Stimulated activated CD8-positive, alpha-beta memory T cell treated with anti-CD3 and anti-CD28 coated beads, Interleukin-15, amount 100 ng/mL, for 1 hour (primary cell): ENCODE data around the gene SOX5.

Source experiments
- DNase-seq: peaks from one replicate; pipeline ENCODE4 v3.0.0-alpha.2; 2020; ENCODE audit warnings: low read depth

Gene SOX5

DNA sequence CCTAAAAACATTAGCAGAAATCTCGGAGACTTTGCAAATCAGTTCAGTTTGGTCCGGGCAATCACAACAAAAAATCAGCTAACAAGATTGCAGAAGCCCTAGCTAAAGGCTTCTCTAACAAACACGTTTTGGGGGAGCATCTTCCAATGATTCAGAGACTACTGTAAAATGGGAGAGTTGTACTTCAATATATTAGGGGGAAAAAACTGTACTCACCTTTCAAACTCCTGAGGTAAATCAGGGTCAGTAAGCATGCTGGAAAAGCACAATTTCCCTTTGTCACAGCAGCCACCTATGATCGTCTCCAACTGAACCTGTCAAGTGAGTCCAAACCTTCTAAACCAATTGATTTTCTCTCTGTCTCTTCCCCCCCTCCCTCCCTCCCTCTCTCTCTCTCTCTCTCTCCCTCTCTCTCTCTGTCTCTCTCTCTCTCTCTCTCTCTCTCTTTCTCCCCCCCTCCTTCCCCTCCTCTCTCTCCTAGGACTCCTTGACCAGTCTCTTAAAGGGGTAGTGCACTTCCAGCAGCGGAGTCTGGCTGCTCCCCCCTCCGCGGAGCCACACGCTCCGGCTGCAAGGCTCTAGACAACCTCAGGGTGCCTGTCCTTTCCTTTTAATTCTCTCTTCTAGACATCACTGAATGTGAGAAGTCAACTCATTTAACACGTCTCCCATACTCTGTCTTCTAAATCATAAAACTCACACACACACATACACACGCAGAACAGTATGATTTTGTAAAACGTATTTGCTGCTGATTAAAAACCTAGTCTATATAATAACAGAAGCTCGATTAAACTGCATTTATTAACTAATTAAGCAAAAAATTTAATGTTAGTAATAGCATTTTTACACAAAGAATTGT lies at the start of gene SOX5:
SOX5 (minus strand) TSS at position 323 of the 862 bp plus-strand sequence; CDS start at position 254, 69 bp downstream.
- no peak for DNase-seq

DNA sequence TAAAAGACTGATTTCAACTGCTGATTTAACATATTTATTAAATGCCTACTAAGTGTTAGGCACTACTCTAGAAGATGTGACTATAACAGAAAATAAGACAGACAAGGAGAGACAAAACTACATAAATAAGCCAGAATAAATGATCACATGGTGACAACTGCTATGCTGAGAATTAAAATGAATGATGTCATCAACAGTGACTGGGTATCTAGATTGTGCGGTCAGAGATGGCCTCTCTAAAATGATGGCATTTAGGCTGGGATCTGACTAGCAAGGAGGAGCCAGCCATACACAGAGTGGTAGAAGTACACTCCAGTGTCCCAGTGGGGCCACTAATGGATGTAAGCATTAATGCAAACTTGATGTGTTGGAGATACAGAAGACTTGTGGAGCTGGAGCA lies 37.6 kb upstream of the SOX5 start:
- no peak for DNase-seq

DNA sequence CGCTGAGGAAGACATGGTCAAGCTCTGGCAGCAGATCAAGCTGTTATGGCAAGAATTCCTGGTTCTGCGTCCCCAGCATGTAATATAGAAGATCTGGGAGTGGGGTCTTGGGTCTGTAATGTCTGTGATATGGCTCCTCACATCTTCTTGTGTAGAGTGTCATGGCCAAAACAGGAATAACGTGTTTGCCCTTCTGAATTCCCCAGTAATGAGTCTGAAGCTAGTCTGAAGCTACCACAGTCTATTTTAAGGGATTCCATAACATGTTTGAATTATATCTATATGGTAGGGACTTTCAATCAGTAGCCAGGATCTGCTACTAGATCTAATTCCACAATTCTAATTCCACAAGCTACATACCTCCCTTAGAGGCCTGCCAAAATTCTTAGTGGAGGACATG lies 31.4 kb upstream of the SOX5 start:
- DNase-seq, result no peak

DNA sequence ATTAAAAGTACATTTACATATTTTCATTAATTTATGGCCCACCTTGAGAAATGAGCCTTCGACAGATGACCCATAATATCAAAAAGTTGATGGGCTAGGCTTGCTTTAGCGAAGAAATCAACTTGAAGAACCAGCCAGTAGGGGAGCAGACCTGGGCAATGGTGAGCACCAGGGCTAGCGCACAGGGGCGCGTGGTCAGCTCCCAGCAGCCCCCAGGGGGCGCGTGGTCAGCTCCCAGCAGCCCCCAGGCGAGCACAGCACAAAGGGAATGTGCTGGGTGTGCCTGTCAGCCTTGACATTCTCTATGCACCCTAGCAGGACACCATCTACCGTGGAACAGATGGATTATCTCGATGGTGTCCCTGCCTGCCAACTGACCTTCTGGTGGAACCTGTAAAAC lies 15.3 kb upstream of the SOX5 start:
- DNase-seq, result no peak

DNA sequence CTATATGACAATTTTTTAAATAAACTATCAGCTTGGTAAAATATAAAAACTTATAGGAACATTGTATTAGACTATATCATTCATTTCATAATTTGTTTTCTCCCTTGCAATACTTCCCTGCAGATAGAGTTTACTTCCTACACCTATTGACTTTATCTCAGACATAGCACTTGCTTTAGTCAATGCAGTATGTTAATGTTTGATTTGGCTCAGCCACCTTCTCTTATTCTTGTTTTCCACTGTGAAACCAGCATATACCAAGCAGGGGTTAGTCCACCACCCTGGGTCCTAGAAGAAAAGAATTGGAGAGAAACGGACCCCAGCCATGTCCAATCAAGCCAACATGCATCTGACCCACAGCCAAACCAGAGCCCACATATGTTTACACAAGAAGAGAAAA lies 10.4 kb upstream of the SOX5 start:
- no peak for DNase-seq

DNA sequence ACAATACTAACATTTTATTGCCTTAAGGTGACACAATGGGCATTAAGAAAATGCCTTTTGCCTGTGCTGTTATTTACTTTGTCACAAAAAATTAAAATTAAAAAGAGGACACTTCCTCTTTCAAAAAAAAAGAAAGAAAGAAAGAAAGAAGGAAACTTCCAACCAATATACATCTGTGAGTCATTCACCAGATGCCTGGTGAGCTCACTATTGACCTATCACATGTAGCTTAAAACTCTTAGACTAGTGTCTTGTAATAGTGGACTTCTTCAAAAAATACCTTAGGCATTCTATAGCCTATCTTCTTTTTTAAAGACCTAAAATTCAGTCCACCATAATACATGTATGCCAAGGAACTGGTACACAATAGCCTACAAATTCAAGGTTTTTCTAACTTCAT lies 4.9 kb upstream of the SOX5 start:
- DNase-seq, result no peak

DNA sequence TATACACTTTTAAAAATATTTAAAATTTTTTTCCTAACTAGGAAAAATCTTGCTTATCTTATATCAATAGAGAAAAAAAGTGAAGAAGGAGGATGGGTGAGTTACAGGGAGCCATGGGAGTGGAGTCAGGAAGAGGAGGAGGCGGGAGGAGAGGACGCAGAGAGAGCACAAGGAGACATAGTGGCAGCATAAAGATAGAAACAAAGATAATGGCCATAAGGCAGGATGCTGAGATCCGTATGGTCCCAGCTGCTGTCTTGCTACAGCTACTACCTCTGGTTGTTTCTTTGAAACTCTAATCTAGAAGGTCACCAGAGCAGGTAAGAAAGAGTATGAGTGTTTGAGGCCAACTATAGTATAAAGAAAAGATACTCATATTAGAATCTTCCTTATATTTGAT lies 2.6 kb upstream of the SOX5 start:
- no peak for DNase-seq

DNA sequence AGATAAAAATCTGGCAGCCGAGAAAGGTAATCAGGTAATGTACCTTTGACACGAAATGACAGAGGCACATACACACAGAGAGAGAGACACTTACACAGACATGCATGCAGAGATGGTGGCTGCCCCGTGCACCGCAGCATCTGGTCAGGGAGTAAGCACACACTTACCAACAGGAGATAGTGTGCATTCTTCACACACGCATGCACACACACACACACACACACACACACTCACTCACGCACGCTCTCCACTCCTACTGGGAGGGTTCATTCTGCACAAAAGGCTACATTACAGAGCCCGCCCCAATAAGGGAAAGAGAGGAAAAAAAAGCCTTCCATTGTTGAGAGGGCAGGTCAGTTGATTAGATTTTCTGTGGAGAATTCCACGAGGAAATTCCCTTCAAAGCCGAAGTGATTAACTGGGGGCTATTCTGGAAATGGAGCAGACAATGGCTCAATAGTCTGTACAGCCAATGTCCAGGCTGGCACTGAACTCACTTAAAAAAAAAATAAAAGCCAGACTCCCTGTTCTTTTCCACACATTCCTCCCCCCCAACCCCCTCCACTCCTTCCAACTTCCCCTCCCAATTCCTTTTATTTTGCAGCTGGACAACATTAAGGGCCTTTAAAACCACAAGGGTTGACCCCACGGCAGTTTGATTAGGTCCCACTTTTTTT lies 1.4 kb upstream of the SOX5 start:
- DNase-seq, result no peak

DNA sequence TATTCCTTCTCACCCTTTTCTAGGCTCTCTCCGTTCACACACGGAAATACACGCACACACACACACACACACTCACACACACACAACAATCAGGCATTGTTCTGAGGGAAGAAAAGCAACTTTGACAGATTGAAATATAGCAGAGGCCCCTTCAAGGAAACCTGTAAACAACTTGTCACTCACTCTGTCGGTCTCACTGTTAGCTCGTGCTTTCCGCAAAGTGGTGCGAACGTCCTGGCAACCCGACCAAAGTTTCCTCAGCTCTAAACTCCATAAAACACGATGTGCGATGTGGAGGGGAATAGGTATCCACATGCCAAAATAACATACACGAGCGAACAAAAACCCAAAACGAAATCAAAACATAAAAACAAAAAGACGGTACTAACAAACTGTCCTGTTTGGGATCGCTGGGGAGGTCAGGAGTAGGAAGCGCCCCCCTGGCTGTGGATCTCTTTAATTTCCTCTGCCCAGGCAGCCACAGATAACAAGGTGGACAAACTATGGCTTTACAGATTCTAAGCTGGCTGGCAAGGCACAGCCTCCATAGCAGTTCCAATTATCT lies 822 bp upstream of the SOX5 start:
- no peak for DNase-seq

DNA sequence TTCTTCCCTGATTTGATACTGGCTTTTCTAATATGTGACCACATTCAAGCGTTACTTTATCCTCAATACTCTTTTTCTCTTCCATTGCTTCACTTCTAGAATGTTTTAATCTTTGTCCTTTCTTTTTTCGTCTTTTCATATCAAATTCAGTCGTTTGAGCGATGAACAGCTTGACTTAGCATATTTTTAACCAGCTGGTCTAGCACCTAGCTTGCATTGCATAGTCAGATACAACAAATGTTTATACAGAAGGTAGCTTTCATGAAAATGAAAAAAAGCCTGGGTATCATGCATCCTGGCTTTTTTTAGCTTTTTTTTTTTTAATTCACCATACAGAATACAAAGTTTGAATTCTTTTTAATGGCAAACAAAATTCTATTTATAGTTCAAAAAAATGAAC lies 1.2 kb downstream of the SOX5 start:
- DNase-seq, result no peak

DNA sequence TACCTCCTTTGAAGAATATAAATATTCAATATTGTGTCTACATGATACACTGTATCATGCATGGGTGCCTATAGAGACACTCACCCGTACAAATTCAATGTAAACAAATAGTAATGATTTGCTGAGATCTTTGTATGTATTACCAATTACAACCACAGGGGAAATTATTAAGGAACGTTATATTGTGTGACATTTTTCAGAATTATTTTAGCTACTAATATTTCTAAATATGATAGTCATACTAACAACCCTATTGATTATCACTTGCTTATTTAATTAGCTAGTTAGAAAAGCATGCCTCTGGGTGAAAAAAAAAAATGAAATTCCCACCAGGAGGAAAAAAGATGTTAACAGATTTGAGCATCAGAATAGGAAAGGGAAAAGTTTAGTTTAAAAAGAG lies 2.1 kb downstream of the SOX5 start:
- no peak for DNase-seq

DNA sequence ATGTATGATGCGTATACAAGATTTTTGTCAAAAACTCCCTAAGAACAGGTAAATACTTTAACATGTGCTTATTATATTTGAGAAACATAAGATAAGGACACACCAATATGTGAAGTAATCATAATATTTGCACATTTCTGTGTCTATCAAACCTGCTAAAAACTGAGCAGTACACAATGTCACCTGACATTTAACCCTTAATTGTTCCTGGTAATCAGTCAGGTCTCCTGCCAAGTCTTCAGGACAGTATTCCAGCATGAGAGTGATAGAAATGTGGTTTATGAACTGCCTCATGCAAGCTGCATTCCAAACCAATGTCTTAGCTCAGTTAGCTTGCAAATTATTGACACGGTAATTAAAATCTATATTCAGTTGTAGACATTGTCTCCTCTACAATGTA lies 4.2 kb downstream of the SOX5 start:
- no peak for DNase-seq

DNA sequence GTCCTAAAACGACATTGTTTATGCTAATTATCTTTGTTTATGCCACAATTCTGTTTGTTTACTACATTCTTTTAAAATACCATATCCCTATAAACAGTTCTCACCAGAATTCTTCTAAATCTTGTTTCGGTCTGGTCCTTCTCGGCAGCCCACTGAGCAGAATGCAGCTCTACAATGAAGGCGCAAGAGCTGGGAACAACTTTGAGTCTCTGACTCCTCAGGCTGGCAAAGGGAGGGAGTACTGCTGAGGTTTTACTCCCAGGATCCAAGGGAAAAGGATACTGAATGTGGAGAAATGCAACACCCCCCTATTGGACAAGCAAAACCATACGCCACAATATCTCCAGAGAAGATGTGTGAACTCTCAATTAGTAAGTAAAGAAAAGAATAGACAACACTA lies 5.4 kb downstream of the SOX5 start:
- DNase-seq, result no peak

DNA sequence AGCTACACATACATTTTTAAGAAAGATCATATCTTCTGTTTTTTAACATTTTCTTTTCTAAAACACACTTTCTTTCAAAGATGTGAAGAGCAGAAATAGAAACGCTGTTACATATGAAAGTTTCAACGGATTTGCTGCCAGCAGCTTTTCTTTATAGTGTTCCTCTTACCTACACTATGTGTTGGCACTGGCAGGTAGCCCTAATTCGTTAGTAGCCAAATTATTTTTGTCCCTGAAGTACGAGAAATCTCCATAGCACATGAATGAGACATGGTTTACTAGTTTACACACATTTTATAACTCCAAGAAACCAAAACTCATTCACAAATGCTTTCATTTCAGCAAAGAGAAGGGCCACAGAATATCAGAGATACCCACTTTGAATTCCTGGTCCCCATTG lies 6.6 kb downstream of the SOX5 start:
- DNase-seq, result no peak

DNA sequence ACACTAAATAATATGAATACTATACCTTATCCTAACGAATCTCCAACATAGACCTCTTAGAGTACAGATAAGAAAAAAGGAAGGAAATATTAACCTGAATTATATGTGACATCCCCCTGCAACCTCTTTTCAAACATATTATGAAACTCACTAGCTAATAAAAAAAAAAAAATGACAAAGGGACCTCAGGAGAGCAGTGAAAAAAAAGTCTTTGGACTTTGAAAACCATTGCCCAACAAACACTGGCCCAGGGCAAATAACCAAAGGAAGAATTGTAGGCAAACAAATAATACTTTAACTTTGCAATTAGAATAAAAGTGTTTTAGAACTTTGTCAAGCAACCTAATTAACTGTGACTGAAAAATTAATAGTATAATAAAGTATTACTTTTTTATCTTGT lies 7.7 kb downstream of the SOX5 start:
- no peak for DNase-seq

DNA sequence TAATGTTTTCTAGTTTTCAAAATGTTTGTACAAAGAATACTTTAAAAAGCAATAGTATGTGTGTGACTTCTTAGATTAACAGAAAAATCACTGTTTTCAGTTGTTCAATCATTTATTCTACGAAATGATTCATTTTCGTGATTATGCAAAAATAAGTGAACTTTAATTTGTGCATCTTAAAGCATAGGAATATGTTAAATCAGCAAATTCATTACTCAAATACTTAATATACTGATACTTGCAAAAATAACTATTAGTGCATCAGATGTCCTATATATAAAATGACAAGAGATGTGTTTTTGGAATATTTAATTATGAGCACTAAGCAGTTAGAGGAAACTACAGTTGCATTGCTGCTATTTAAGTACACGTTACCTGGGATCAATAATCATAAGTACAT lies 11.0 kb downstream of the SOX5 start:
- no peak for DNase-seq

DNA sequence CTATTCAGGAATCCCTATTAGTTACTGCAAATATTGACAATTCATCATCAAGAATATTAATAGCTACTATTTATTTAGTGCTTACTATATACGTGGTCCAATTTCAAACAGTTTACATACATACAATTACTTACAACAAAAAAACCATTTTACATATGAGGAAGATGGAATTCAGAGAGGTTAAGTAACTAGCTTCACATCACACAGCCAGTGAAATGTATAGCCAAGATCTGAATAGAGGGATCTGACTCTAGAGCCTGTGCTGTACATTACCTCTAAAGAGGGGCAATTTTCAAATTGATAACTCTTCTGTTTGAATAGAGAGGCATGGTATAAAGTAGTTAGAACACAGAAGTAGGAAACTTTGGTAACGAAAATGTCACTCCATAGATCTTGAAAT lies 18.3 kb downstream of the SOX5 start:
- DNase-seq, result no peak

DNA sequence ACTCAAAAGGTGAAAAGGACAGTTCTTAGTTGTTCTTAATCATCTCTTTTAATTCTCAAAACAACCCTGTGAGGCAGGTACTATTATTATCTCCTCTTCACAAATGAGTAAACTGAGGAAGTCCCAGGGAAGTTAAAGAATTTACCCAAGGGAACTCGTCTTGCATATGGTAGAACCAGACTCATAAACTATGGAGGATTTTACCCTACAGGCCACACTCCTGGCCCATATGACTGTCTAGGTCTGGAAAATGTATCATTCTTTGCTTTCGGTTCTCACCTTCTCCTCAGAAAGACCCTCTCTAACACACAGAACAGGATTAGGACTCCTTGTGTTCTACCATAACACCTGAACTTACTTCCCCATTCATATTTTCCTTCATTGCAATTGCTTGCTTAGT lies 18.9 kb downstream of the SOX5 start:
- DNase-seq, result no peak

DNA sequence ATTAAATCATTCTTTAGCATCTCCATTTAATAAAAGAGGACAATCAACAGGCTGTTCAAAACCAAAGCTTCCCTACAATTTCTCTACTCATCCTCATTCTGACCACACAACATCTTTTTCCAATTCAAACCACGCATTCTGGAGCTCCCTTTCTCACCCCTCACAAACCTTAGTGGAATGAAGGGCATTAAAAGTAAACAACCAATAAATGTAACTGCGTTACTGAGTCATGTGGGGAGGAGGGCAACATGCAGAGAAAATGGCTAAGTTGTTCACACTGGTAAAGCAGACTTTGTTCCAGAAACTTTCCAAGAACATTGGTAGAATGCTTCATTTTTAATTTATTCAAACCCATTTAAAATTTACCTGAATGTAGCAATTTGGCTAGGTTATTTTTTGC lies 19.6 kb downstream of the SOX5 start:
- no peak for DNase-seq

DNA sequence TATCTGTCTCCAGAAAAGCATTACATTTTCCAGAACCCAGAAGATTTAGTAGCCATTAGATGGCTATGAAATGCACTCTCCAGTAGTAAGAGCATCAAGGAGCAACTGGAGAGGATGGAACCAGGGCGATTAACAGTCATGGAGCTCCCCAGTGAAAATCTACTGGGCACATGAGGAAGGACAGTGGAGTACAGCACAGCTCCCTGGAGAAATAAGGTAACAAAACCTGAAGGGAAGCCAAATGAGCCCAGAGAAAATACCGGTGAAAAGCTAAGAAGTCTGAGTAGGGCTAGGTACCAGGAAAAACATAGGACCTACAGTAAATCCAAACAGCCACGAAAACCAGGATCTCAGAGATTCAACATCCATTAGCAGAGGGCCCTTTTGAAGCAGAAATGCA lies 21.6 kb downstream of the SOX5 start:
- no peak for DNase-seq

DNA sequence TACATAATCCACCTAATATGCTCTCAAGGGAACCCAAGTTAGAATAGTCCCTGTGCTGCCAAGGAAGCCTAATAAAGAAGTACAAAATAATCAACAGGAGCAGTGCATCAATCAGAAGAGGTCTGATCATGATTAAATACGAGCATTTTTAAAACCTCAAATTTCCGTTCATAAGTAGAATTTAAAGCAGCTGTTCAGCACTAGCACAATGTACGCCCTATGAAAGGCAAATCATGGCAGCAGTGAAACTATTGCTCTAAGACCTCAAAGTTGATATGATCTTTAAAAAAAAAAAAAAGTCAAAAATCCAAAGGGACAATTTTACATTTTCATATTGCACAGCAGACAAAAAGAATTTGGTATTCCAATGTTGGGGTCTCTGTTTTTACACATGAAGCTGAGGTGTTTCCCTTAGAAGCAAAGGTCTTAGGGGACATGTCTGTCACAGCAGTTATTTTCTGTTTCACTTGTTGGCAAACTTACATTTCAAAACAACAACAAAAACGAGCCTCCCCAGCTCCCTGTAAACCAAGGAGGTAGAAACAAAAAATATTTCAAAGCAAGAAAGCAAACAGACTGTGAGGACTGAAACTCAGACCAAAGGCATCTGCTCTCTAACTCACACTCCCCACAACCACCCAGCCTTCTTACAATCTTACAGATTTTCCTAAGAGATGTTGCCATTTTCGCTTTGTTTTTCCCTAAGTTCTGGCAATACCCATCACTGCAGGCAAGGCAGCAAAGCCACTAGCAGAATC lies 28.2 kb downstream of the SOX5 start:
- no peak for DNase-seq

DNA sequence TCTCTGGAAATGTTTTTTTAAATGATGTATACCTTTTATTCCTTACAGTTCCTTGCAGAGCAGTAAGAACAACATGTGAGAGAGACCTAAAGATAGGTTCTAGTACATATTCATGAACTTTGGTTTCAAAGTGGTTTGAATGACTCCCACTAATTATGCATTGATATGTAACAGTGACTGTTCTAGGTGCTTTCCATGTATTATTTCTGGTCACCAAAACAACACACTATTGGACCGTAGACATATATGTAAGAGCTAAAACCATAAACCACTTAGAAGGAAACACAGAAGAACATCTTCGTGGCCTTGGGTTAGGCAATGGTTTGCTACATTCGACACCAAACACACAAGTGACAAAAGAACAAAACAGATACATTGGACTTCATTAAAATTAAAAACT lies 37.9 kb downstream of the SOX5 start:
- DNase-seq, result no peak

DNA sequence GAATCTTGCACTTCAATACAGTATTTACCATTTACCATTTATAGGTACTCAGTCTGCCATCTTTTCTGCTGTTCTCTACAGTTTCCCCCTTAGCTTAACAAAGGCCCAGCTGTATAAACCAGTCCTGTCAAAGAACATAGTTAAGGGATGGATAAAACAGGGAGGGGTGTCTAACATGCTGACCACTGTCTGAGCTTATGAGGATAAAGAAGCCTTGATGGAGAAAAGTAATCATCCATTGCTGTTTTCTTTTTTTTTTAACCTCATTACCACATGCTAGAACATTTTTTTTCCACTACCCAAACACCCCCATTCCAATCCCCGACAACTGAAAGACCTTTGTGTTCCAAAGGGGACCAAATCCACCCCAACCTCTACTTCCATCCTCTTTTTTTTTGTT lies 39.9 kb downstream of the SOX5 start:
- no peak for DNase-seq
